GM21526 (cell line): ENCODE data around the gene NTHL1.
A peak's percentile ranks its signal among the peaks of the same experiment; 100 is the strongest.

Experiments
- ATAC-seq: cut with Tn5 transposase; IDR thresholded peaks from one replicate; pipeline ENCODE4 v1.9.1; 2021; ENCODE audit warnings: moderate library complexity; ENCODE audit not compliant: unreplicated experiment, low FRiP score

NTHL1 gene

DNA sequence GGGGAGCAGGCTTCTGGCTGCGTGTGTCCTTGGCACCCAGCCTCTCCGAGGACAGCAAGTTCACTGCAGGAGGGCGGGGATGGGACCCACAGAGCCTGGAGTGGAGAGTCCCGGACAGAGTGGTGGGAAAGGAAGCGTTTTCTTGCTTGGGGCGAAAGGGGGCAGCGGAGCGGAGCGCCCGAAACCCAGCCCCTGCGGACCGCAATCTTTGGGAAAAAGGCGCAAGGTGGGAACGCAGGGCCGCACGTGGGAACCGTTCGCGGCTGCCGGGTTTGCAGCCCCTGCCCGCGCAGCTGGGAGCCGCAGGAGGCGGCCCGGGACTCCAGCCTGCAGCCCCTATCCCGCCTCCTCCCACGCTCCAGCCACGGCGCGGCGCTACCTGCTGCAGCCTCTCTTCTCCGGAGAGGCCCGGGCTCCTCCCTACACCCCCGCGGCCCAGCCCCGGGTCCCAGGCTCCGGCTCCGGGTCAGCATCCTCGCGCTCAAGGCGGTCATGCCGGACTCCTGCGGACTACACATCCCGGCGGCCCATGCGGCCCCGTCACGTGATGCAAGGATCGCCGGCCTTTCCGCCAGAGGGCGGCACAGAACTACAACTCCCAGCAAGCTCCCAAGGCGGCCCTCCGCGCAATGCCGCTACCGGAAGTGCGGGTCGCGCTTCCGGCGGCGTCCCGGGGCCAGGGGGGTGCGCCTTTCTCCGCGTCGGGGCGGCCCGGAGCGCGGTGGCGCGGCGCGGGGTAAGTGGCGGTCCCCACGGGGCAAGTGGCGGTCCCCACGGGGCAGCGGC is at the start of gene NTHL1, which contains the start of gene TSC2:
Gene NTHL1, minus strand, starts transcription at position 505 of the 786 bp plus-strand sequence. Its CDS starts 11 bp downstream, at position 494.
Gene TSC2, plus strand, starts transcription at position 656 of the 786 bp plus-strand sequence. CDS start 631 bp downstream, outside the sequence.
- peak; percentile 70 for ATAC-seq

DNA sequence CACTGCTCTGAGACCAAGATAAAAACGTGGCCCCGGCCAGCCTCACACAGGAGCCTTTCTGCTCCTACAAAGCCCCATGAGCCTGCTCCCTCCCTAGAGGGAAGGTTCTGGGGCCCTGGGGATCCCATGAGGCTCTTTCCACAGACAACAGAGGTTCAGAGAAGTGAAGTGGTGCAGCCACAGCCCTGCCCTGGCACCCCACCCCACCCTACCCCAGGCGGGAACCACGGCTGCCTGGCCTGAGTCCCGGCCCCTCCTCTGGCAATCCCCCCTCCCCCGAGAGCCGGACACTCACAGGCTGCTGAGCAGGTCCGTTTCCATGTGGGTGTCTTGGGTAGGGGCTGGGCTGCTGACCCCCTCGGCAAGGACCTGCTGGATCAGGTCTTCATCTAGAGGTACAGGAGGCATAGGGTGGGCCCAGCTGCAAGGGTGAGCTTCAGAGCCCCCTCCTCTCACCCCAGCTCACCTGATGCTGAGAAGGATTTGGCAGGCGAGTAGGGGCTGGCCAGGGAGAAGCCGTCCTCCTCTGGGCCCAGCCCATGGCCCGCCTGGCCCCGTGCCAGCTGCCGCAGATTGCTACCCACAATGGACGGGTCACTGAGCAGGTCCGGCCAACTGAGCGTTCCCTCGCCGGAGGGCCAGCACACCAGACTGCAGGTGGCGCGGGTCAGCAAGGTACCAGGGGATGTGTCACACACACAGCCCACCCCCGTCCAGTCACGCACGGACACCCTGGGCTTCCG is 49.4 kb upstream of the NTHL1 start:
- ATAC-seq = no peak

DNA sequence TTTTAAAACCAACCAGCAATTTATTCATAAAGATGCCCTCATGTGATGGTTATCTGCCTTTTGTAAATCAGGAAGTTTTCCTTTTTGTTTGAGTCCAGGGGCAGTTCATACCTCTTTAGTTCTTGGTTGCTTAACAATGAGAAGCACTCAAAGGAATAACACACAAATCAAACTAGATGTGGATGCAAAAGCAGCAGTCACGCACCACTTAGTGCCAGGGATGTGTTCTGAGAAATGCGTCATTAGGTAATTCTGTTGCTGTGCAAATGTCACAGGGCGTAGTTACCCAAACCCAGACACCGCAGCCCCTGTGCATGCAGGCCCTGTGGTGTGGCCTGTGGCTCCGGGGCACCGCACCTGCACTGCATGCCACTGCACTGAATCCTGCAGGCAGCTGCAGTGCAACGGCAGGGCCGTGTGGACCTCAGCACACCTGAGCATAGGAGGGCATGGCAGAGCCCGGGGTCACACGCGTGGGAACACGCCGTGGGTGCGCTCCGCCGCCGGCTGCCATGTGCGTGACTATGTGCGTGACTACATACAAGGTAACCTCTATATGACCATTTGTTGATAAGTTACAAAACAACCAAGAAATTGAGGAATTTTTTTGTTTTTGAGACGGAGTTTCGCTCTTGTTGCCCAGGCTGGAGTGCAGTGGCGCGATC is 48.4 kb upstream of the NTHL1 start:
- no peak for ATAC-seq

DNA sequence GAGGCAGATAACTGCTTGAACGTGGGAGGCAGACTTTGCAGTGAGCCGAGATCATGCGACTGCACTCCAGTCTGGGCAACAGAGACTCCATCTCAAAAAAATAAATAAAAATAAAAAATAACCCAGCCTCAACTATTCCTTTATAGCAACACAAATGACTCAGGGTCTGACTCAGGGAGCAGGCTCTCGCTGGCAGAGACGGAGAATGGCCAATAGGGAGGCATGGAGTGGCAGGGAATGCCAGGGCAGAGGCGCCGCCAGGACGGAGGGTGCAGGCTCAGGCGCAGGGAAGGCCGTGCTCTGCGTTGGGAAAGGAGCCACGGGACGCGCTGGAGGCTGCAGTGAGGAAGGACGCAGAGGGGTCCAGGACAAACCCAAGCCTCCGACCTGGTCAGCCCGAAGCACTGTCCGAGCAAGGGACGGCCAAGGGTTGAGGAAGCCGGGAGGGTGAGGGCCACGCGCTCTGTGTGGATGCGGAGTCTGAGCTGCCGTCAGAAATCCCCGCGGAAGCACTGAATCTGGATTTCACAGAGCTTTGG is 47.8 kb upstream of the NTHL1 start:
- ATAC-seq = no peak

DNA sequence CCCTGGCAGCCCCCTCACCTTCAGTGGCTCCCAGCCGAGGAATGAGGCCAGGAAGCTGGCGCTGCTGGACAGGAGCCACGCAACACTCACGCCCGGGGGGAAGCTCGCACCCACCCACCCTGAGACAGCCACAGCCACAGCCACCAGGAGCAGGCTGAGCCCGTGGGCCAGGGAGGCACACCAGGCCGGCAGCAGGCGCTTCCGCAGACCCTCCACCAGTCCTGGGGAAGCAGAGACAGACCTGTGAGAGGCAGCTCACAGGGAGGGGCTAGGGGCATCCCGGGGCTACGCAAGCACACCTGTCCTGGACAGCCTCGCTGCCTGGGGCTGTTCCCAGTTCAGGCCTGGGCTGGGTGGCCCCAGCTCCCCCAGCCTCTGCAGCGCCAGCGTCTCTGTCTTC is 46.2 kb upstream of the NTHL1 start:
- no peak for ATAC-seq

DNA sequence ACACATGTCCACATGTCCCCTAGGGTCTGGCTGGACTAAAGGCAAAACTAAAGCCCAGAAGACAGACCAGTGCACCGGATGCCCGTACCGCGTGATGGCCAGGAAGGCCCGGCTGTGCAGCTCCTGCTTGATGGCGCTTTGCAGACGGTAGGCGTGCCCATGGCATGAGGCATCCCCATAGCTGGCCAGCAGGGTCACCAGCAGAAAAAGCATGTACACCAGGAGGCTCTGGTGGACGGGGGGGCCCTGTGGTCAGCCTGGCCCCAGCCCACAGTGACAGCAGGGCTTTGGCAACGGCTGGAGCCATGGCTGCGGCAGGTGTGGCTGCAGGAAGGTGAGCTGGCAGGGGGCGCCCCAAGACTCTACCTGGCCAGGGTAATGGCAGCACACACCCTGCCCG is 45.2 kb upstream of the NTHL1 start:
- no peak for ATAC-seq

DNA sequence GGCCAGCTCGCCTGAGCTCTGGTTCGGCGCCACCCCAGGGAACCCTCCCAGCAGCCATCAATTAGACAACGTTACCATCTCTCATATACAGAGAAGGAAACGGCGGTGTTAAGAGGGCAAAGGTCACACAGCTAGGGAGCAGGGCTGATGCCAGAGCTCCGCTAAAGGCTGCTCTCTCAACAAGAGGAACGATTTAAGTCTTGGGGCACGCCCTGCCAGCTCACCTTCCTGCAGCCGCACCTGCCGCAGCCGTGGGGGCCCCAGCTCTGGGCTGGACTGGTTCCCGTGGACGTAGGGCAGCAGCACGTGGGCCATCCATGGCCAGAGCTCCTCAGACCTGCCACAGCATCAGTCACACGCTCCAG is 44.6 kb upstream of the NTHL1 start:
- no peak for ATAC-seq

DNA sequence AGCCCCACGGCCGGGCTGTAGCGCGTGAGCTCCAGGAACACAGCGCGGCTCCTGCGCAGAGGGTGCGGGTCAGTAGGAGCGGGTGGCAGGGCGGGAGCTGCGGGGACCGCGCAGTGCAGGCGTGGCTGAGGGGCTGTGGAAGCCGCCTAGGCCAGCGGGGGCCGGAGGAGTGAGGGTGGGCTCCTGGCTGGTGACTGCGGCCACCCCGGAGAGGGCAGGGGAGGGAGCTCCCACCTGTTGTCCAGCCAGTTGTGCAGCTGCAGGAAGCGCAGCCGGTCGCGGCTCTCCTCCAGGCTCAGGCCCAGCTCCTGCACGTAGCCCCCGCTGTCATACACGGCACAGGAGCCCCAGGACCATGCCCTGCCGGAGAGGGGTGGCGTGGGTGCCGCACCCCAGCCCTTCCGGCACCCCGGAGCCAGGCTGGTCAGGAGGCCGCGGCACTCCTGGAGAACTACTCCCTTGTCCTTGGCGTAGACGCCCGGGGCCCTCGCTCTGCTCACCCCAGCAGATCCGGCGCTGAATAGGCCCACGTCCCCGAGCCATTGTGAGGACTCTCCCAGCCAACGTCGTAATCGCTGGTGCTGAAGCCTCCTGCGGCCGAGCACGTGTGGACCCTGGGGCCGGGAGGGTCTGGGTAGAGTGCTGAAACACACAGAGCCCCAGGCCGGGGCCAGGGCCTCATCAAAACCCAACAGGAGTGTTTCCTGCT is 44.1 kb upstream of the NTHL1 start:
- ATAC-seq = no peak

DNA sequence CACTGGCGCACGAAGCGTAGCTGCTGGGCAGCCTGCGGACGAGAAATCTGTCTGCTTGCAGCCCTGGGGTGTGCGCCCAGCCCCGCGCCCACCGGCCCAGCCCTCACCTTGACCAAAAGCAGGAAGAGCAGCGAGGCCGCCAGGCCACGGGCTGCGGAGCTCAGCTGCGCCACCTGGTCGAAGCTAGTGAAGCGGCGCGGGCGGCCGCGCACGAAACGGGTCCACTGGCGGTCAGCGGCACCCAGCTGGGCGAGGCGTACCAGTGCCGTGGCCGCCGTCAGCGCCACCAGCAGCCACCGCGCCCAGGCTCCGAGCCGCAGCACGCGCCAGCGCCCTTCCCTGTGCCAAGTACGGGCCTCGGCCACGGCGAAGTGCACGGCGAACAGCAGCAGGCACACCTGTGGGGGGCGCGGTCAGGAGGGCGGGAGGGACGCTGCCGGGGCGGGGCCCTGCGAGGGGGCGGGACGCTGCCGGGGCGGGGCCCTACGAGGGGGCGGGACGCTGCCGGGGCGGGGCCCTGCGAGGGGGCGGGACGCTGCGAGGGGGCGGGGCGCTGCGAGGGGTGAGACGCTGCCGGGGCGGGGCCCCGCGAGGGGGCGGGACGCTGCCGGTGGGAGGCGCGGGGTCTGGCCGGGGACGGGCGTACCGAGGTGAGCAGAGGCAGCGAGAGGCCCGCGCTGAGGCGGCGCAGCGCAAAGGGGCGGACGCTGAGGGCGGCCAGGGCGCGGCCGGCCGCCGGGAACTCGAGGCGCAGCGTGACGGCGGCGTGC is 43.3 kb upstream of the NTHL1 start:
- no peak for ATAC-seq

DNA sequence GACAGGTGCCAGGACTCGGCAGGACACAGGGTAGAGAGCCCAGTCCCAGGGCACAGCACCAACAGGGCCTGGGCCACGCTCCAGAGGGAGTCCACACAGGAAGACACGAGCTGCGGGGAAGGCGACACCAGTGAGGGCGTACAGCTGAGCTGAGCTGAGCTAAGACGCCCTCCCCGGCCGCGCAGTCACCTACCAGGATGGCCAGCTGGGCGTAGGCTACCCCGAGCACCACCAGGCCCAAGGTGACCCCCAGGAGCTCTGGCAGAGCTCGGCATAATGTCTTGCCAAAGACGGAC is 42.8 kb upstream of the NTHL1 start:
- no peak for ATAC-seq

DNA sequence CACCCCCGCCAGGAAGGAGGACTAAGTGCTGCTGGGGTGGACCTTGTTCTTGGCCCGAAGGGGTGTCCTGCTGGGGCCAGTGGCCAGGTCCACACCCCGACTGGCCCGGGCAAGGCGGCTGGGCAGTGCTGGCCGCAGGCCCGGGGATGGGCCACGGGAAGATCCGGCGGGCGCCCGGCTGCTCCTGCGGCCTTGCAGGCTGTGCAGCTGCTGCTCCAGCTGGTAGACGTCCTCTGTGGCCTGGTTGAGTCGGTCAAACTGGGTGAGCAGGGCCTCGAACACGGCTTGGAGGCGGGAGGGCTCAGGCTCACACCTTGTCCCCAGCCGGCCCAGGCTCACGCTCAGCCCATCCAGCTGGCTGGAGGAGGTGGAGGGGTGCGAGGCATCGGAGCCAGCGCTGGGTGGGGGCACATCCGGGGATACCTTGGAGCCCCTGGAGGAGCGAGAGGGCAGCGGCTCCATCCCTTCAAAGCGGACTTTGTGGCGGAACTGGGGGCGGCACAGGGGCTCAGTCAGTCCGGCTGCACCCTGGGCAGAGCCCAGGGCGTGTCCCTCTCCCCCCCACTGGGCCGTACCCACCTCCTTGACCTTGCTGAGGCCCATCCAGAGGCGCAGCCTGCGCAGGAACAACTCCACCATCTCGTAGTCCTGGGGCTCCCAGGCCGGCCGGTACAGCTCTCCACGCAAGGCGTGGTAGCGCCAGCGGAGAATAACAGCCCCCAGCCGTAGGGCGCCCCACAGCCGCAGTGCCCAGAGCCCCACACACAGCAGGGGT is 42.3 kb upstream of the NTHL1 start:
- ATAC-seq = no peak

DNA sequence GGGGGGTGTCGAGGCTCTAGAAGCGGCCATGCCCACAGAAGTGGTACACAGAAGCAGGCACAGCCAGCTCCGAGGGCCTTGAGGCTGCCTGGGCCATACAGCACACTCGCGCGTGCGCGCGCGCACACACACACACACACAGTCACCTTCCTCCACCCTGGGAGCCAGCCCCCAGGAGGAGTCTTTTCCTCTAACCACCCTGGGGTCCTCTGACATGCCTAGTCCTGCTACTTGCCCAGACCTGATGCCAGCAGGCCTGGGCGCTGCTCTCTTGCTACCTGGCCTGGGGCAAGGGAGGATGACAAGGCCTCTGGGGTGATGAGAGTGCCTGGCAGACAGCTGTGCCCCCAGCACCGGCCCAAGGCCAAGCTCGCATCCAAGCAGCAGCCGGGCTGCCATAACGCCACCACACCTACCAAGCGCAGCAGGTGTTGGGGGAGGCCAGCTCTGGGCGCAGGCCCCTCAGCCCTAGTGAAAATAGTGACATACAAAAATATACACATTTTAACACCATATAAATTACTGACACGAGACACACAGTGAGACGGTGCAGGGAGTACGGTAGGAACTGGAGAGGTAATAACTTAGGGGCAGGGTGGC is 41.2 kb upstream of the NTHL1 start:
- no peak for ATAC-seq

DNA sequence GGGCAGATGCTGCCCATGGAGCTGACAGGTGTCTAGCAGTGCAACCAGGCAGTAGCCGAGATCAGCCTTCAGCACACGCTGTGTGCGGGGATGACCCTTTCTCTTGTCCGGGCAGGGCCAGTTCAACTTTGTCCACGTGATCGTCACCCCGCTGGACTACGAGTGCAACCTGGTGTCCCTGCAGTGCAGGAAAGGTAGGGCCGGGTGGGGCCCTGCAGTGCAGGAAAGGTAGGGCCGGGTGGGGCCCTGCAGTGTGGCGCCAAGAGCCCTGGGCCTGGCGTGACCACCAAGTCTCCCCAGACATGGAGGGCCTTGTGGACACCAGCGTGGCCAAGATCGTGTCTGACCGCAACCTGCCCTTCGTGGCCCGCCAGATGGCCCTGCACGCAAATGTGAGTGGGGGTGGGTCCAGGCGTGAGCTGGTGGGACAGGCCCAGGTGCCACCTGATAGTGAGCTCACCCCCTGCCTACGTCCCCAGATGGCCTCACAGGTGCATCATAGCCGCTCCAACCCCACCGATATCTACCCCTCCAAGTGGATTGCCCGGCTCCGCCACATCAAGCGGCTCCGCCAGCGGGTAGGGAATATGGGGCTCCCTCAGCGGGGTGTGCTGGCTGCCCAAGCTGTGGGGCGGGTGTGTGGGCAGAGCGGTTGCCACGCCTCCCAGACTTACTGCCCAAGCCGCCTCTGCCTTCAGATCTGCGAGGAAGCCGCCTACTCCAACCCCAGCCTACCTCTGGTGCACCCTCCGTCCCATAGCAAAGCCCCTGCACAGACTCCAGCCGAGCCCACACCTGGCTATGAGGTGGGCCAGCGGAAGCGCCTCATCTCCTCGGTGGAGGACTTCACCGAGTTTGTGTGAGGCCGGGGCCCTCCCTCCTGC is 40.4 kb upstream of the NTHL1 start:
- ATAC-seq = no peak

DNA sequence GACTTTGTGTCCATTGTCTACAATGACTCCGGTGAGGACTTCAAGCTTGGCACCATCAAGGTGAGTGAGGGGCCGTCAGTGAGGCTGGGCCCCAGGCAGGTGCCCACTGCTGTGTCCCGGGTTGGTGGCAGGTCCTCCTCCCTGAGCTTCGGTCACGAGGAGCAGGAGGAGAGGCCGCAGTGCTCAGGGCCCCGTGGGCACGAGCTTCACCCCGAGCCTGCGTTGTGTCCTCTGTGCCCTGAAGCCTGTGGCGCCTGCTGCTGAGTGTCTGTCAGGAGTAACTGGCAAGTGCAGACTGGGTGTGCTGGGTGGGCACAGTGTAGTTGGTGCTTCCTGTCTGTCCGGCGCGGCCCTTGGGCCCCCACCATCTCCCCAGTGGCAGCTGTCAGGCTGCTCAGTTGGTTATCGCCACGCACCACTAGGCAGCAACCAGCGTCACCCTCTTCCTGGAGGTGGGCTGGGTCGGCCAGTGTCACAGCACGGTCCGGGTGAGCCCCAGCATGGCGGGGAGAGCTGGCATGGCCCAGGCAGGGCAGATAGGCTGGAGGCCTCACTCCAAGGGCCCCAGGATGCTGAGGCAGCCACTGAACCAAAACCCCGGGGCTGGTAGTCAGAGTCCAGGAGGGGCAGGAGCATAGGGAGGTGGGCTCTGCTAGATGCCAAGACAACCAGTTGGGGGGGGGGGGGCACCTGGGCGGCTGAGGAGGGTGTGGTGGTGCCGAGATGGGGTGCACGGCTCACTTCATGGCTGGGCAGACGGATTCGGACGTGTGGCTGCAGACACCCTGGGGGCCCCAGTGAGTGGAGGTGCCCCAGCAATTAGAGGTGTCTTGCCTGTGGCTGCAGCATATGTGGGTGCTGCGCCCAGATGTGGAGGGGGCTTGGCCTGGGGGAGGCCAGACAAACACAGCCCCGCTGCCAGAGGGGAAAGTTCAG is 39.4 kb upstream of the NTHL1 start:
- no peak for ATAC-seq

DNA sequence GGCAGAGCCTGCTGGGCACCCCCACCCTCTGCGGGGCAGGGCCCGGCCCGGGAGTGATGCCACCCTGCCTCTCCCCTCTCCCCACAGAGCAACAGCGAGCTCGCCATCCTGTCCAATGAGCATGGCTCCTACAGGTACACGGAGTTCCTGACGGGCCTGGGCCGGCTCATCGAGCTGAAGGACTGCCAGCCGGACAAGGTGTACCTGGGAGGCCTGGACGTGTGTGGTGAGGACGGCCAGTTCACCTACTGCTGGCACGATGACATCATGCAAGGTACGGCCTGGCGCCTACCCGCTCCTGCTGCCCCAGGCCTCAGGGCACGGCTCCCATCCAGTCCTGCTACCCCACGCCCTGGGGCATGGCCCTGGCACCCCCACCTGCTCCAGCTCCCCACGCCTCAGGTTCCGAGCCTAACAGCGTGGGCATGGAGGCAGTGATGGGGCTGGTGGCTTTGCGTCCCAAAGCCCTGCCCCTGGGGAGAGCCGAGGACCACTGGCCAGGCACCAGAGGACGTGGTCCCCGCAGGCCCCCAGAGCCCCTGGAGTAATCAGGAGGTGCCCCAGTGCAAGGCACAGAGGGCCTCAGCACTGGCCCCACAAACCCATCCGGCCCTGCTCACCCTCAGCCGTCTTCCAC is 38.6 kb upstream of the NTHL1 start:
- no peak for ATAC-seq

DNA sequence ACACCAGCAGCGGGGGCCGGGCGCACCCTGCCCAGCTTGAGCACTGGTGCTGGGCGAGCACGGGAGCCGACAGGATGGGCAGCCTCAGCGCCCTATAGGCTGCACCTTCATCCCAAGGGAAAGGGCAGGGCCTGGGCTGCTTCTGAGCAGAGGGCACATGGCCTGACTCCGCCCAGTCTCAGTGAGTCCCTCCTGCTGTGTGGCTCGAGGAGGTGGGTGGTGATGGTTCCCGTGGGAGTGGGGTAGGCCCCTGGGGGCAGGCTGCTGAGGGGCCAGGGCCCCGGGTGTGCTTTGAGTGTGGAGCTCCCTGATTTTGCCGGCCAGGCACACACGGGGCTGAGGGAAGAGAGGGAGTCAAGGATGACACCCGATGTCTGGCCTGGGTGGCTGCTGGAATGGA is 38.0 kb upstream of the NTHL1 start:
- ATAC-seq = no peak
